ENCODE data around the gene INAFM2. TPM values are rescaled to one million over a fixed set of nuclear protein-coding genes. Genes with fewer than 3 reads are reported as not detected.

The INAFM2 gene
- total RNA-seq, 1 experiment from 2014 or later: 25.4 TPM

DNA sequence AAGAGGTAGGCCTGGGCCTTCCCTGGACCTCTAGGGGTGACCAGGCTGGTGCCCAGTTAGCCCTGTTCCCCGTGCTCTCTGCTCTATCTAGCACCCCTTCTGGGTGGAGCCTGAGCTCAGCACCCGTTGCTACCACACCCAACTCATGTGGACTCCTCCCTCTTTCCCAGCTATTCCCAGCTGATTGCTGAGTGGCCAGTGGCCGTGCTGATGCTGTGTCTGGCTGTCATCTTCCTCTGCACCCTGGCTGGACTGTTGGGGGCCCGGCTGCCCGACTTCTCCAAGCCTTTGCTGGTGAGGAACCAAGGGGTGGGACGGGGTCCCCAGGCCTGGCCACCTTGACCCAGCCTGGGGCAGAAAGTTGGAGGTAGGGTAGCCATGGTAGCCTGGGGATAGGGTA lies 40.8 kb downstream of the INAFM2 start:
- no peak overlapping the region for H2BK20ac ChIP-seq (ENCODE audit: low read depth, low read length, poor library complexity, severe bottlenecking)
- H3K36me3 Mint-ChIP-seq (ENCODE audit: insufficient read depth in 1 of 3, low read depth in 3 of 3): no peaks in the 10 kb centered on the region
- H3K56ac ChIP-seq (ENCODE audit: insufficient read length, low read depth, low read length): no peak overlapping the region
- no peak overlapping the region for H3K4ac ChIP-seq (ENCODE audit: low read depth, low read length)
- H3K27me3 ChIP-seq (ENCODE audit: insufficient read depth, low read length): no peaks in the 10 kb centered on the region; the same call in none of the 2 replicates
- H3T11ph ChIP-seq (ENCODE audit: low read length): no peak overlapping the region
- no peak overlapping the region for H3K14ac ChIP-seq (ENCODE audit: insufficient read depth, low read length)
- H3K23me2 ChIP-seq (ENCODE audit: insufficient read length, low read depth, low read length, poor library complexity, severe bottlenecking): no peaks in the 10 kb centered on the region
- H3K79me1 ChIP-seq (ENCODE audit: insufficient read depth, low read depth, low read length, poor library complexity, severe bottlenecking): no peaks in the 10 kb centered on the region
- no peak overlapping the region for H3K27ac ChIP-seq (ENCODE audit: insufficient read length, low read depth, low read length)
- H3K79me2 ChIP-seq (ENCODE audit: insufficient read depth, low read length): no peaks in the 10 kb centered on the region
- DNase-seq: no peak
- H3K4me2 ChIP-seq (ENCODE audit: insufficient read depth, insufficient read length, low read length): no peak overlapping the region
- TF ChIP-seq, protein P1, sequence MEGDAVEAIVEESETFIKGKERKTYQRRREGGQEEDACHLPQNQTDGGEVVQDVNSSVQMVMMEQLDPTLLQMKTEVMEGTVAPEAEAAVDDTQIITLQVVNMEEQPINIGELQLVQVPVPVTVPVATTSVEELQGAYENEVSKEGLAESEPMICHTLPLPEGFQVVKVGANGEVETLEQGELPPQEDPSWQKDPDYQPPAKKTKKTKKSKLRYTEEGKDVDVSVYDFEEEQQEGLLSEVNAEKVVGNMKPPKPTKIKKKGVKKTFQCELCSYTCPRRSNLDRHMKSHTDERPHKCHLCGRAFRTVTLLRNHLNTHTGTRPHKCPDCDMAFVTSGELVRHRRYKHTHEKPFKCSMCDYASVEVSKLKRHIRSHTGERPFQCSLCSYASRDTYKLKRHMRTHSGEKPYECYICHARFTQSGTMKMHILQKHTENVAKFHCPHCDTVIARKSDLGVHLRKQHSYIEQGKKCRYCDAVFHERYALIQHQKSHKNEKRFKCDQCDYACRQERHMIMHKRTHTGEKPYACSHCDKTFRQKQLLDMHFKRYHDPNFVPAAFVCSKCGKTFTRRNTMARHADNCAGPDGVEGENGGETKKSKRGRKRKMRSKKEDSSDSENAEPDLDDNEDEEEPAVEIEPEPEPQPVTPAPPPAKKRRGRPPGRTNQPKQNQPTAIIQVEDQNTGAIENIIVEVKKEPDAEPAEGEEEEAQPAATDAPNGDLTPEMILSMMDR (conservative IDR thresholded peaks at IDR 0.05): no peak
- H2BK120ac ChIP-seq (ENCODE audit: low read depth, low read length, poor library complexity, severe bottlenecking): no peak overlapping the region
- H2AFZ ChIP-seq (ENCODE audit: low read length): no peak overlapping the region
- H3K9me3 Mint-ChIP-seq: peaks cover 0 to 2% of the 10 kb centered on the region in 2 experiments; a peak in 1 of 5 replicates
- no peak overlapping the region for H3K27ac Mint-ChIP-seq
- WGBS (ENCODE audit: extremely low coverage, insufficient read length, low lambda C conversion rate): no CpG with 5 or more reads among the region's 6 CpGs
- H4K8ac ChIP-seq (replicated peaks; ENCODE audit: insufficient read length, low read depth, low read length): no peak overlapping the region
- peaks cover 64% of the 10 kb centered on the region for H3K27me3 Mint-ChIP-seq (ENCODE audit: low read depth)
- no peak overlapping the region for H2BK5ac ChIP-seq (ENCODE audit: insufficient read length, low read length)
- H3K4me3 Mint-ChIP-seq: no peak overlapping the region
- H3K4me1 ChIP-seq (ENCODE audit: insufficient read depth, low read length): no peaks in the 10 kb centered on the region
- no peak overlapping the region for H3K23ac ChIP-seq (ENCODE audit: insufficient read length, low read depth, low read length)
- no peak overlapping the region for H3K9ac ChIP-seq (ENCODE audit: extremely low read depth, insufficient read length, low read length)
- H3K4me1 Mint-ChIP-seq: peaks cover 5 to 13% of the 10 kb centered on the region in 2 experiments
- H2BK15ac ChIP-seq (ENCODE audit: low read depth, low read length): no peak overlapping the region
- H2AK5ac ChIP-seq (ENCODE audit: insufficient read length, low read length): no peak overlapping the region
- no peaks in the 10 kb centered on the region for H4K20me1 ChIP-seq (ENCODE audit: control insufficient read depth, insufficient read depth, insufficient read length)
- H2BK12ac ChIP-seq (ENCODE audit: insufficient read length, low read depth, low read length): no peak overlapping the region
- no peak overlapping the region for H4K91ac ChIP-seq (ENCODE audit: insufficient read length, low read depth, low read length)
- H3K9me3 ChIP-seq (ENCODE audit: control insufficient read depth, low read depth, low read length): no peaks in the 10 kb centered on the region
- no peak overlapping the region for H4K5ac ChIP-seq (ENCODE audit: insufficient read length, low read depth, low read length)
- H3K18ac ChIP-seq (ENCODE audit: insufficient read length, low read depth, low read length): no peak overlapping the region
